ENCODE measurements around the gene PDZD8.

DNA sequence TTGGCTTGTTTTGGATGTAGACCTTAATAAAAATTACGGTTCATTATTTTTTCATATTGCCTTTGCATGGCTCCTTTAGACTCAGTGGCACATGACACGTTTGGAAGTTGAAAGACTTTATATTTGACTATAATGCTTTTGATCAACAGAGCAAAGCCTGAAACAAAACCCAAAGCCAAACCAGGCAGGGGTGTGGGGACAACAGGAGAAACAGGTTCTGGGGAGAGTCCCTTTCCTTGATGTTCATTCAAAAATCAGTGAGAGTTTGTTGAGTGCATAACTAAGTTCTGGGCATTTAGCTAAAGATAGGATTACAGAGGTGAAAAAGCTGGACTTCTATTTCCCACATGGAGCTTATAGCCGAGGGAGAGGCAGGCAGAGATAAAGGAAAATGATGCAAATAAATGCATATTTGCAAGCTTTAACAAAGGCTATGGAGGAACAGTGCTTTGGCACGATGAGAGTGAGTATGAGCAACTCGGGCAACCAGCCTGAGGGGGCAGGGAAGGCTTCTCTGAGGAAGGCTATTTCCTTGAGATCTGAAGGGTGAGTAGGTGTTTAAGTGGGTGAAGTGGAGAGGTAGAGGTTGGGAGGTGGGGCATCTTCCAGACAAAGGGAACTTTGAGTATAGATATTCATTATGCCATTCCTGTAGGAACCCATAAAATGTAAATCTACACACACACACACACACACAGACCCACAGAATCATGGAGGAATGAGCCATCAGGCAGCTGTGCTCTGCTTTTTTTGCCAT lies 34.5 kb upstream of the PDZD8 start:
- no peak for TF ChIP-seq SNAI2 (CRISPR knock-in tag; IDR thresholded peaks at IDR 0.05)
- TF ChIP-seq, protein P1, sequence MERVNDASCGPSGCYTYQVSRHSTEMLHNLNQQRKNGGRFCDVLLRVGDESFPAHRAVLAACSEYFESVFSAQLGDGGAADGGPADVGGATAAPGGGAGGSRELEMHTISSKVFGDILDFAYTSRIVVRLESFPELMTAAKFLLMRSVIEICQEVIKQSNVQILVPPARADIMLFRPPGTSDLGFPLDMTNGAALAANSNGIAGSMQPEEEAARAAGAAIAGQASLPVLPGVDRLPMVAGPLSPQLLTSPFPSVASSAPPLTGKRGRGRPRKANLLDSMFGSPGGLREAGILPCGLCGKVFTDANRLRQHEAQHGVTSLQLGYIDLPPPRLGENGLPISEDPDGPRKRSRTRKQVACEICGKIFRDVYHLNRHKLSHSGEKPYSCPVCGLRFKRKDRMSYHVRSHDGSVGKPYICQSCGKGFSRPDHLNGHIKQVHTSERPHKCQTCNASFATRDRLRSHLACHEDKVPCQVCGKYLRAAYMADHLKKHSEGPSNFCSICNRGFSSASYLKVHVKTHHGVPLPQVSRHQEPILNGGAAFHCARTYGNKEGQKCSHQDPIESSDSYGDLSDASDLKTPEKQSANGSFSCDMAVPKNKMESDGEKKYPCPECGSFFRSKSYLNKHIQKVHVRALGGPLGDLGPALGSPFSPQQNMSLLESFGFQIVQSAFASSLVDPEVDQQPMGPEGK (CRISPR knock-in tag; IDR thresholded peaks at IDR 0.05; ENCODE audit: borderline replicate concordance) = no peak
- TF ChIP-seq ESRRG (CRISPR knock-in tag; IDR thresholded peaks at IDR 0.05) = no peak
- no peak for TF ChIP-seq OSR1 (CRISPR knock-in tag; IDR thresholded peaks at IDR 0.05)
- TF ChIP-seq ARNTL (CRISPR knock-in tag; IDR thresholded peaks at IDR 0.05; ENCODE audit: borderline replicate concordance, low read depth) = no peak
- TF ChIP-seq BACH2 (CRISPR knock-in tag; IDR thresholded peaks at IDR 0.05; ENCODE audit: borderline replicate concordance) = no peak
- no peak for TF ChIP-seq ZFP30 (CRISPR knock-in tag; IDR thresholded peaks at IDR 0.05)
